T-helper 22 cell (primary cell): ENCODE measurements around the gene GRM4.

Experiments
- DNase-seq: peaks from one replicate; pipeline ENCODE4 v3.0.0-alpha.2; 2020; ENCODE audit warnings: low read depth

Gene GRM4

GRCh38 chr6:33993653-33994471 lies 152.0 kb downstream of the GRM4 start:
- DNase-seq: no peak

DNA sequence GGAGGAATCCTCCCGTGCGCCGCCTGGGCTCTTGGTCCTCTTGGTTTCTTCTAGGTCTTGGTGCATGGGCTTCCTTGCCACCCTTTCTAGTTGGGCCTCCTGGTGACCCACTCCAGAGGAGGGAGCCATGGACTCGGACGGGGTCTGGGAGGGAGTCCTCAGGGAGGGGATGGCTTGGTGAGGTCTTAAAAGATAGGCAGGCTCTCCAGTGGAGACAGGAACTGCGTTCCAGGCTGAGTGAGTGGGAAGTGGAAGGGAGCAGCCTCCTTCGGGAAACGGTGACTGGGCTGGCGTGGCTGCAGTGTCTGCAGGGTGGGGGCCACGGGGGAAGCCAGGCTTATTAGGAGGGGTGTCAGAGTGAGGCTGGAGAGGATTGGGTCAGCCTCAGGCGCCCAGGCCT lies 152.8 kb downstream of the GRM4 start:
- DNase-seq: no peak

GRCh38 chr6:33992191-33992590 lies 153.7 kb downstream of the GRM4 start:
- DNase-seq: no peak

DNA sequence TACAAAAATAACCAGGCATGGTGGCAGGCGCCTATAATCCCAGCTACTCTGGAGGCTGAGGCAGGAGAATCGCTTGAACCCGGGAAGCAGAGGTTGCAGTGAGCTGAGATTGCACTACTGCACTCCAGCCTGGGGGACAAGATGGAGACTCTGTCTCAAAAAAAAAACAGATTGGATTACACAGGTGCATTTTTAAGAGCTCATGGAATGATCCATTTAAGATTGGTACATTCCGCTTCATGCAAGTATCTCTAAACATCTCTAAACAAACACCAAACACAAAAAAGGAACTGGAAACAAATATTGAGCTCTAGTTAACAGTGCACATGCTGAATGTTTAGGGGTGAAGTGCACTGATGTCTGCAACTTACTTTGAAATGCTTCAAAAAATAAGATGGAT lies 154.3 kb downstream of the GRM4 start:
- no peak for DNase-seq

DNA sequence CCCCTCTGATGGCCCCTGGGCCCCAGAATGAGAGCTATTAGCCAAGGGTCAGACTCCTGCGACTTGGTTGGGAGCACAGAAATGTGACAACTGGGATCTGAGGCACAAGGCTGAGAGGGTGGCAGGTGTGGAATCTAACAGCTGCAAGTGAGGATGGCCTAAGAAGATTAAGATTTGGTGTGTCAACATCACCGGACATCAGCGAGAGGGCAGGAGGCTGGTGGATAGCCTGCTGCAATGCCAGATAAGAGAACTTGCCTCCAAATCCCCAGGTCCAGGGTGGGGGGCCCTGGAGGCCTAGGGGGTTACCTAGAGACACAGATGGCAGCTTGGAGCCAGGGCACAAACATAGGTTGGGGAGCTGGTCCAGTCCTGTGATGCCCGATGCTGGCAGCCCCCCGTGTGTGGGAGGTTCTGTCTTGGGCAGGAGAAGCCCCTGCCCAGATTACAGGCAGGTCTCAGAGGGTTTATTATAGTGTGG lies 155.8 kb downstream of the GRM4 start:
- no peak for DNase-seq

DNA sequence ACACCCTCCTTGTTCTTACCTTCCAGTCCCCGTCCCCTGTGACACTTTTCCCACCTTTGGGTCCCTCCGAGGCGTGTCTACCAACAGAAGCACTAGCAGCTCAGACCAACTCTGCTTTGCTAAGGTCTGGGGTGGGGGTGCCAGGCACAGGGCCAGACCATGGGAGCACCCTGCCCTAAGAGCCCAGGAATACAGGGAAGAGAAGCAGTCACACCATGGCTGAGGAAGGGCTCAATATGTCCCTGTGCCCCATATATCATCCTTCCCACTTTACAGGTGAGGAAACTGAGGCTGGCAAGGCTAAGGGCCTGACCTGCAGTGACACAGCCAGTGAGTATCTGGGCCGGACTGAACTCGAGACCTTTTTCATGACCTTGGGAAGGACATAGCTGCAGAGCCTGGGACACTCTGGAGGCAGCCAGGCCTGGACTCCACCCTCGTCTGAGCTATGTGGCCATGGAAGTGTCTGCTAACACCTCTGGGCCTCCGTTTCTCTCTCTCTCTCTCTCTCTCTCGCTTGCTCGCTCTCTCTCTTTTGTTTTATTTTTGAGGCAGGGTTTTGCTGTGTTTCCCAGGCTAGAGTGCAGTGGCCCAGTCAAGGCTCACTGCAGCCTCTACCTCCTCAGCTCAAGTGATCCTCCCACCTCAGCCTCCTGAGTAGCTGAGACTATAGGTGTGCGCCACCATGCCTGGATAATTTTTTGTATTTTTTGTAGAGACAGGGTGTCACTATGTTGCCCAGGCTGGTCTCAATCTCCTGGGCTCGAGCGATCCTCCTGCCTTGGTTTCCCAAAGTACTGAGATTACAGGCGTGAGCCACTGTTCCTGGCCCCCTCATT lies 156.7 kb downstream of the GRM4 start:
- DNase-seq: no peak

- no peak for DNase-seq
These were observed 157.5 kb downstream of the GRM4 start for GRCh38 chr6:33988121-33989015.

GRCh38 chr6:33987531-33988021 lies 158.3 kb downstream of the GRM4 start:
- DNase-seq: no peak

- no peak for DNase-seq
These were observed 159.9 kb downstream of the GRM4 start for GRCh38 chr6:33985947-33986346.

DNA sequence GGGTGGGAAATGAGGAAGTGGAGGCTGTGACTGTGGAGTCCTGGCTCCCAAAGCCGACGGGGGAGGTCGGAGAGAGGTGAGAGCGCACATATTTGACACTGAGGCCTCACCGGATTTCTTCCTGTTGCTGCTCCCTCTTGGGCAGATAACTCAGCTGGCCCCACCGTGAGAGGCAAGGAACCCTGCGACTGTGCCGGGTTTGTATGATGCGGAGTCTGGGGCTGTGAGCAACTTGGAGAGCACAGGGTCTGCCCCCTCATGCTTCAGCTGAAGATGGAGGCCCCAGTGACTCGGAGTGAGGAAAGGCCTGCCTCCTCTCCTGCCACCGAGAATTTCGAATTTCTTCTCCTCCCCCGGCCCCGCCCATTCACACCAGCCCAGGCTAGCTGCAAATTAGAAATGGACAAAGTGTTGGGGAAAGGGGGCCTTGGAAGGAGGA lies 160.6 kb downstream of the GRM4 start:
- DNase-seq: no peak

DNA sequence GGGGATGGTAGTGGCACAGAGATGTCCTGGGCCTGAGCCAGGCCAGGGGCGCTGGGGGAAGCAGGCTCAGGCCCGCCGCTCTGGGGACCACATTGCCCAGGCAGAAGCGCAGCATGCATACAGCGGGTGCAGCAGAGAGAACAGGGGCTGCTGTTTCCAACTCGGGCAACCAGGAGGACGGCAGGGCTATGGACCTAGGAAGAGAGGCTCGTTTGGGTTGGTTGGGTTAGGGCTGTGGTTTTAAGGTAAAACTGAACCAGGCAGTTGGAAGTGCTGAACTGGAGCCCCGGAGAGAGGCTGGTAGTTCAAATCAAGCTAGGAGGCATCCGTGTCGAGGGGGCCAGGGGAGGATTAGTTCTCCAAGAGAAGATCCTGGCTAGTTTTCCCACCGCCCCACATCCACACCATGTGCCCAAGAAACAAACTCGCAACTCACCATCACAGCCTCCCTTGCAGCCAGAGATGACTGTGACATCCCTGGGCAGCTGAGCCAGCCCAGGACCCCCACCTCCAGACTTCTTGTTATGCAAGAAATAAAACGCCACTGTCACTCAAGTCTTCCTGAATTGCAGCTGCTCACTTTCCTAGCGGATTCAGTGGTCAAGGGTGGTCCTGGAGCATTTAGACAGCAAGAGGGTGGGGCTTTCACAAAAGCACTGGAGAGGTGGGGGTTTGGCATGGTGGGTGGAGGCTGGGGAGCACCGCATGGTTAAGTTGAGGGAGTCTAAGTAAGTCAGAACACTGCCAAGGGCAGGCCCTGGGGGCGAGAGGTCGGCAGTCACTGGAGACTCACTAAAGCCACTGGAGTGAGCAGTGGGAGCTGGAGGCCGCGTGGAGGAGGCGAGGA lies 161.2 kb downstream of the GRM4 start:
- DNase-seq: no peak

DNA sequence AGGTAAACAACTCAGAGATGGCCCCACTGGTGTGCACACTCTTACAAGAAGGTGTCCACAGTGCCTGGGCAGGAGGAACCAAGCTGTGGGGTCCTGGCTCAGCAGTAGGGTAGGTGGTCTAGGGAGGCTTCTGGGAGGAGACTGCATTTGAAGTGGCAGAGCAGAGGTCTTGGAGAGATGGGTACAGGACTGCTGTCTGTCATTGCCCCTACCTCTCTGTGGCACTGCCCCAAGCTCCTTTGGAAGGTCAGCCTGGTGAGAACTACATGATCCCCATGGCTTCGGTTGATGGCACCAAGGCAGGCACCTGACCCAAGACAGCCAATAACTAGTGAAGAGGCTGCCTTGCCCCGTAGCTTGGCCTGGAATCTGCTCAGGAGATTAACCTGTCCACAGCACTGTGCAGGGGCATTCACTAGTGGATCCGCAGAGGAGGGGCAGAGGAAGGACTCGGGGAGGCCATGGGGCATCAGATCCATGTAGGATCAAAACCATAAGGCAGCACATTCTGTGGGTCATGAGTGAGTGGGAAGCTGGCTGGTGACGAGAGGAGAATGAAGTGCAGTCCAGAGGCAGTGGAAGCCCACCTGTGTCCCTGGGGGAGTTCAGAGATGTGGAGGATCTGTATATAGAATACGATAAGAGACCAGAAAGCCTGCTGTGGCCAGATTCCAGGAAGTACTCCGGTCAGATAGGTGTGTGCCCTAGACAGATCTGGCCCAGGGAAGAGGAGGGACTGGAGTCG lies 162.0 kb downstream of the GRM4 start:
- no peak for DNase-seq

- DNase-seq: no peak
These were observed 162.7 kb downstream of the GRM4 start for GRCh38 chr6:33983109-33983716.

GRCh38 chr6:33981861-33982260 lies 164.0 kb downstream of the GRM4 start:
- DNase-seq: no peak

DNA sequence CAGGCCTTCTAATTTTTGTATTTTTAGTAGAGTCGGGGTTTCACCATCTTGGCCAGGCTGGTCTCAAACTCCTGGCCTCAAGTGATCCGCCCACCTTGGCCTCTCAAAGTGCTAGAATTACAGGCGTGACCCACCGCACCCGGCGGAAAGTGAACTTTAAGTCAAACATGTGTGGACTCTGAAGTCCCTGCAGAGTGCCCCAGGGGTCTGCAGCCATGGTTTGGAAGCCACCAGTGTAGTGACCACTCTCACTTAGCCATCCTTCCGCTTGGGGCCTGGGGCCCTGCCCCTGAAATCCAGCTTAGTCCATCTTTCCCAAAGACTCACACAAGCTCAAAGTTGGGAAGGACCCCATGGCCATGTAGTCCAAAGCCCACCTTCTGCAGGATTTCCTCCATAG lies 164.5 kb downstream of the GRM4 start:
- no peak for DNase-seq

DNA sequence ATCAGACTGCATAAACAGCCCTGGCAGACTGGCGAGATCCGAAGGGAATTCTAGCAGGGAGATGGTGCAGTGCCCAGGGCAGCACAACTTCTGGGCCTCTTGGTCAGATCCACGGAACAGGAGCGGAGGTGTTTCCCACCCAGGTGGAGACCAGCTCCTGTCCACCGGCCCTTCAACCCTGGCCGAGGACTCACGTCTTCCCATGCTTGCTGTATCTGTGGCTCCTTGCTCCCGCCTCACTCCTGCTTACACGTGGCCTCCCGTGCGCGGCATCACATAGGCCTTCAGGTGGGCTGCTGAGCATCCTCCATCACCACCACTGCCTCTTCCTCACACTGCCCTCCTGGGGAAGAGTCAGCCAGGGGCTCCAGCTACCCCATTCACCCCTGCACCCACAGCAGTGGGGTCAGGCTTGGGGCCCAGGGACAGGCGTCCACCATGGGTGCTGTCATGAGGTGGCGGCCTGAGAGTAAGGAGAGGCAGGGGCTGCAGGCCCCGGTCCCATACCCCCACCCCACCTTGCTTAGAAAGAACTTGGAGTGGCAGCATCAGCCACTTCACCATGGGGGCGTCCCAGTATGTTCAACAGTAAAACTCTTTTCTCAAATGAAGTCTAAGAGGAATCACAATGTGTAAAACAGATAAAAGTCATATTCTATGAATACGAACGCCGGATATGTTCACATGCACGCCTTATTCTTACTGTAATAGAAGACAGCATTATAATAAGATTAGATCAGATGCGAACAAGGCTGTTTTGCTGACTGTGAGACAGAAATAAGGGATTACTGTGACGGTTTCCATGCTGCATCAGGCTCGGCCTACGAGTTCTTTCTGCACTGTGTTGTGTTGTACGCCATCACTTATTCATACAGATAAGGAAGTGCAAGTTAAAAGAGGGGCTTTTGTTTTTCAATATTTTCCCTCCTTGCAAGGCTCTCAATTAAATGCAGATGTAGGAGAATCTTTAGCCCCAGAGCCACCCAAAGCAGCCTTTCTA lies 165.4 kb downstream of the GRM4 start:
- DNase-seq: no peak

DNA sequence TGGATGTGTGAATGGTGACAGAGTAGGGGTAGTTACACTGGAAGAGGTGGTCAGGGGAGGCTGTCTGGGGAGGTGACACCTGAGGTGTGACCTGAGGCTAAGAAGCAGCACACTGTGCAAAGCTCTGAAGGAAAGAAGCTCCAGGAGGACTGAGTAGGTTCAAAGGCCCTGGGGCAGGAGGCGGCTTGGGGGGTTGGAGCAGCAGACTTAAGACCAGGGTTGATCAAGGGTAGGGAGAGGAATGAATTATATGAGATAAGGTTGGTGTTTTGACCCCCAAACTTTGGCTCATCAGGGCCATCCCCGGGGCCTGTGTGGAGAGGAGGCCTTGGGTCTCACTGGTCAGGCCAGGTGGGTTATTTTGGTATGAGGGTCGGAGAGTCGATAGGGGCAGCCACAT lies 166.1 kb downstream of the GRM4 start:
- DNase-seq: no peak

GRCh38 chr6:33978412-33979150 lies 167.3 kb downstream of the GRM4 start:
- DNase-seq: no peak
